GM12801 (cell line): ENCODE results near the gene PIK3C3.

Experiments
- TF ChIP-seq, protein P1 (sequence below): IDR thresholded peaks from one replicate; pipeline ENCODE4 v1.5.1; 2011; ENCODE audit warnings: control low read depth; ENCODE audit not compliant: insufficient read length; ENCODE audit errors: extremely low read depth

Gene PIK3C3

DNA sequence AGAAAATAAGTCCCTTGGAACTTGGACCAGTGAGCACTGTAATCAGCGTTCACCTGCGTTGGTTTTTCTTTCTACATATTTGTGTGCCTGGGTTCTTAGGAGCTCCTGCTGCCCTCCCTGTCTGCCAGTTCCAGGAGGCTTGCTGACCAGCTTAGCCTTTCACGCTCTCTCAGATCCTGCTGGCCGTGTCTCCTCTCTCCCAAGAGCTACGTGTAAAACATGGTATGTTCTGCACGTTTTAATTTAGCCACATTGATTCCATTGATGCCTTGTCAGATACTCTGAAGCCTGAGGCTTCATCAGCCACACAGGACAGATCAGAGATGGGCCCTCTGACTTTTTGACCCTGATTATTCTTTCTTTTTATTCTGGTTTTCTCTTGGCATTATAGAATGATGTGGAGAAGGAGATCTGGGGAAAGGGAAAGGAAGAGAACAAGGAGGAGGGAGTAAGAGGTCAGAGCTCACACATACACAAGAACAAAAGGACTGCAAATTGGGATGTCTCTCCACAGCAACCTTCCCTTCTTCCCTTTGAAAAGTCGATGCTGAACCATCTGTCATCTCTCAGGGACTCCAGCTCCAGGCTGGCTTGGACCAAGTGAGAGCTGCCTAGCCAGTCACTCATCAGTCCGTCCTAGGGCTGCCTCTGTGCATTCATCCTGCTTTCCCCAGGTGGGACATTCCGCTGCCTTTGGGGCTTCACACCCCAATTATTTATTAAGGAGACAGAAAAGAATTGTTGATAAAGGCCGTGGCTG, 152.8 kb downstream of the PIK3C3 start:
- TF ChIP-seq, protein P1, sequence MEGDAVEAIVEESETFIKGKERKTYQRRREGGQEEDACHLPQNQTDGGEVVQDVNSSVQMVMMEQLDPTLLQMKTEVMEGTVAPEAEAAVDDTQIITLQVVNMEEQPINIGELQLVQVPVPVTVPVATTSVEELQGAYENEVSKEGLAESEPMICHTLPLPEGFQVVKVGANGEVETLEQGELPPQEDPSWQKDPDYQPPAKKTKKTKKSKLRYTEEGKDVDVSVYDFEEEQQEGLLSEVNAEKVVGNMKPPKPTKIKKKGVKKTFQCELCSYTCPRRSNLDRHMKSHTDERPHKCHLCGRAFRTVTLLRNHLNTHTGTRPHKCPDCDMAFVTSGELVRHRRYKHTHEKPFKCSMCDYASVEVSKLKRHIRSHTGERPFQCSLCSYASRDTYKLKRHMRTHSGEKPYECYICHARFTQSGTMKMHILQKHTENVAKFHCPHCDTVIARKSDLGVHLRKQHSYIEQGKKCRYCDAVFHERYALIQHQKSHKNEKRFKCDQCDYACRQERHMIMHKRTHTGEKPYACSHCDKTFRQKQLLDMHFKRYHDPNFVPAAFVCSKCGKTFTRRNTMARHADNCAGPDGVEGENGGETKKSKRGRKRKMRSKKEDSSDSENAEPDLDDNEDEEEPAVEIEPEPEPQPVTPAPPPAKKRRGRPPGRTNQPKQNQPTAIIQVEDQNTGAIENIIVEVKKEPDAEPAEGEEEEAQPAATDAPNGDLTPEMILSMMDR = no peak

DNA sequence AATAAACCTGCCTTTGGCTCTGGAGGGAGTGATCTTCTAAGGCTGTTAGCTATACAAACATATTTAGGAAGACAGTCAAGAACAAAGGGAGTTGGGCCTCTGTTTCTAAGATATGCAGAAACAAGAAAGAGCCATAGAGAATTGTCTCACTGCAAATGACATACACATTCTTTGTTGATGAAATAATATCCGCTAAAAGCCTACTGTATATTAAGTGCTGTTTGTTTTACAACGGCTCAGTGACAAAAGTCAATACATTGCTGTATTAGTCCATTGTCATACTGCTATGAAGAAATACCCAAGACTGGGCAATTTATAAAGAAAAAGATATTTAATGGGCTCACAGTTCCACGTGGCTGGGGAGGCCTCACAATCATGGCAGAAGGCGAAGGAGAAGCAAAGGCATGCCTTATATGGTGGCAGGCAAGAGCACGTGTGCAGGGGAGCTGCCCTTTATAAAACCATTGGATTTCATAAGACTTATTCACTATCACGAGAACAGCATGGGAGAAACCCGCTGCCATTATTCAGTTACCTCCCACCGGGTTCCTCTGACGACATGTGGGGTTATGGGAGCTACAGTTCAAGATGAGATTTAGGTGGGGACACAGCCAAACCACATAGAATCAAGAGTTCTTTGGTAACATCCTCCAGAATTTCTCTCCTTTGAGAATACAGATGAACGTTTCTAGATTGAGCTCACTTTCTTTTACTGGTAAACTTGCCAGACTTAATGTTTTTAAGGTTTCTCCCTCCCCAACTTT, 157.8 kb downstream of the PIK3C3 start:
- TF ChIP-seq, protein P1 = no peak

DNA sequence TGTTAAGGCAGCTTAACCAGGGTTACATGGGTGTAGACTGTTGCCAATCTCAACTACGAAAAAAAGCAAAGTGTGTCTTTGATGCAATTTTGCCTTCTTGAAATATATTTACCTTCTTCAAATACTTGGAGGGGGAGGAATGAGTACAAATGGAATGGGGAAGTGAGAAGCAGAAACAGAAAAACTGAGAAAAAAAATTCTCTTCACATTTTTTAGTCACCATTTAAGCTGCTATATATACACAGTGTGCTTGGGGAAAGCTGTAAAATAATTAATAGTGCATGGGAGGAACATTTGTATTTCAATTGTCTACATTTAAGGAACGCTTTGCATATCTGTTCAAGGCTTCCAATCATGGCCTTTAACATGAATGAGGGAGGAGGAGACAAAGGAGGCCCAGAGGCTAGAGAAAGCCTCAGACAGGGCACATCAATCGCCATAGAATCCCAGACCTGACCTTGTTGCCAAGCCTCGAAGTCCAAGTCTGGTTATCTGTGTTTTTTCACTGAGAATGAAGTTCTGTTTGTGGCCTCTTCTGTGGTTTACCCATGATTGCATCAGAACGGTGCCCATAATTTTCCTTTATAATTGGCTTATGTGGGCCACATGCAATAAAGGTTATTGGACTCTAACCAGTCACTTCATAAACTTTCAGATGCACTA, 158.6 kb downstream of the PIK3C3 start:
- TF ChIP-seq, protein P1 = no peak

DNA sequence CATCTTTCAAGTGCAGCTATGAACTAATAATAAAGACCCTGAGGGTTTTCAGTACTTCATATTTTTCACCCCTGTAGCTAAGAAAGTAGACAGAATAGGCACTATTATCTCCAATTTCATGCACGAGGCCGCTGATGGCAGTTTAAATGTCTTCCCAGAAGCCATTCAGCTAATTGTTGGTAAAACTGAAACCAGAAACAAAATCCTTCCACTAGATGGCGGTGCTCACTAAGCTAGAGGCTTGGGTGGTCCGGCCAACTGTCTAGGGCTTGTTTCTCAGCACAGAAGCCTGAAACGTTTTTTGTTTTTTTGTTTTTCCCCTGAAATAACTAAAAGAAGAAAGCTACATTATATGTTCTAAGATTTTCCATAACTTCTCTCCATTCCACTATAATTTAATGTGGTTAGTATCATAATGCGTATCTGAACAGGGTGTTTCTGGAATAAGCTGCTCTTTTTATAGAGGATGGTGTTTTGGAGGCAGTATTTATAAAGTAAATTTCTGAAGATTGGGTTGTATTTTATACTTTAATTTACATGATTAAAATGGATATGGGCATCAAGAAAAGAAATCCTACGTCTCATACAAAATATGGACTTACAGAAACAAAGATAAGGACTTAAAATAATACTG, 159.4 kb downstream of the PIK3C3 start:
- TF ChIP-seq, protein P1 = no peak

DNA sequence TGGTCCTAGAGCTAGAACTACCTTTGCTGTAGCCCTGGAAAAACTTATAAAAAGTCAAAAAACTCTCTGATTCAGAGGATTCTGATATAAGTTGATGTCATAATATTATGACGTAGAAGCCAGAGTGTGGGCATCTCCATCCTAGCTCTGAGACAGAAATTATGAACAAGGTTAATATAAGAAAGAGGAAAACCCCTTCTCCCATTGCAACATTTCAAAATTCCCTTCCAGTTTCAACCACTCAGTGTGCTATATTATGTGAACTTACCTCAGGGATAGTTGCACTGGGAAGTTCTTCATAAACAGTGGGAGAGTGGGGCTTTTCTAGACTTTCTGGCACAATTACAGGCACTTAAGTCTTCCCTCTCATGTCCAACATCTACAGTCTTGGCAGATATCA, 171.6 kb downstream of the PIK3C3 start:
- TF ChIP-seq, protein P1 = no peak

DNA sequence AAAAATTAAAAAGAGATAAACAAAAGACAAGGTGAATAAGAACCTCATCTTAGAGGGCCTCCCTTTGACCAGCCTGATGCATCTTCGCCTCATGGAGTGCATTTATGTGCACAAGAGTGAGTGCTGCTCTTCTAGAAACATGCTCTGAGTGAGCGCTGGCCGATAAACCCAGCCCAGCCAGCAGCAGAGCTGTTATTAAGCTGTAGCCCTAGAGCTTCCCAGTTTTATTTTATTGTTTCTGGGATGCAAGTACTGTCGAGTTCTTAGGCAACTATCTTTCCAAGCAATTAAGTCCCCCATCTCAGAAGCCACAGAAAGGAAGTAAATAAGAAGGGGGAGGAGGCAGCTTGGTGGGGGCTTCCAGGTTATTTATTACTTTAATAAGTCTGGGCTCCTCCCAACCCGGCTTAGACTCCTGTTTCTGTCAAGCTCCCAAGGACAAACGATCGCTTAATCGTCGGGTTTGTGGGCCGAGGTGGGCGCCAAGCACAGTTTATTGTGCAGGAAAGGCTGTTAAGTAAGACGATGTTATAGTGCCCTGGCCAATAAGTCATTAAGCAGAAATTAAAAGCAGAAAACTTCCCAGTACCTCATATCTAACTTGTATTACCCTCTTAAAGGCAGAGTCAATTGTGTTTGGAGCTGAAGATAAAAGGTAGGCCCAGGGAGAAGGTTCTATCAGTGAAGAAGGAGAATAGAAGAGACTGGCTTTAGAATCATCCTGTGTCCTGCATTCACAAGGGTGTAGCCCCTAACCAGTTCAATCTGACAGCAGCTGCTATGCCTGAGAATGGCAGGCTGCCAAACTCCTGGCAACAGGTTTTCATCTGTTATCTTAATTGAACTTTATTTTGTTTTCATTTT, 176.3 kb downstream of the PIK3C3 start:
- TF ChIP-seq, protein P1 = no peak
